ENCODE results near the gene RASEF.

Gene RASEF

GRCh38 chr9:83056911-83057310 is 6.0 kb downstream of the RASEF start:
- no peak for DNase-seq (ENCODE audit: low read depth in 4 of 4, low spot score in 1 of 4)

- no peak for DNase-seq (ENCODE audit: low read depth in 4 of 4, low spot score in 1 of 4)
These were observed 6.8 kb downstream of the RASEF start for GRCh38 chr9:83056174-83056573.

- DNase-seq (ENCODE audit: low read depth in 4 of 4, low spot score in 1 of 4): no peak
These were observed 14.8 kb downstream of the RASEF start for GRCh38 chr9:83047839-83048775.

GRCh38 chr9:83043597-83043996 is 19.3 kb downstream of the RASEF start:
- DNase-seq (ENCODE audit: low read depth in 4 of 4, low spot score in 1 of 4): no peak

- DNase-seq (ENCODE audit: low read depth in 4 of 4, low spot score in 1 of 4): no peak
These were observed 21.2 kb downstream of the RASEF start for GRCh38 chr9:83041771-83042170.

GRCh38 chr9:83039303-83039702 is 23.6 kb downstream of the RASEF start:
- no peak for DNase-seq (ENCODE audit: low read depth in 4 of 4, low spot score in 1 of 4)

GRCh38 chr9:83036043-83036442 is 26.9 kb downstream of the RASEF start:
- DNase-seq (ENCODE audit: low read depth in 4 of 4, low spot score in 1 of 4): no peak

- DNase-seq (ENCODE audit: low read depth in 4 of 4, low spot score in 1 of 4): no peak
These were observed 27.8 kb downstream of the RASEF start for GRCh38 chr9:83035143-83035542.

- DNase-seq (ENCODE audit: low read depth in 4 of 4, low spot score in 1 of 4): no peak
These were observed 28.4 kb downstream of the RASEF start for GRCh38 chr9:83034587-83034986.

GRCh38 chr9:83034026-83034425 is 28.9 kb downstream of the RASEF start:
- no peak for DNase-seq (ENCODE audit: low read depth in 4 of 4, low spot score in 1 of 4)

GRCh38 chr9:83032065-83032625 is 30.8 kb downstream of the RASEF start:
- no peak for DNase-seq (ENCODE audit: low read depth in 4 of 4, low spot score in 1 of 4)

GRCh38 chr9:83030391-83031107 is 32.4 kb downstream of the RASEF start:
- no peak for DNase-seq (ENCODE audit: low read depth in 4 of 4, low spot score in 1 of 4)

- DNase-seq (ENCODE audit: low read depth in 4 of 4, low spot score in 1 of 4): no peak
These were observed 33.3 kb downstream of the RASEF start for GRCh38 chr9:83029531-83030137.

- DNase-seq (ENCODE audit: low read depth in 4 of 4, low spot score in 1 of 4): no peak
These were observed 35.6 kb downstream of the RASEF start for GRCh38 chr9:83027153-83027891.

- no peak for DNase-seq (ENCODE audit: low read depth in 4 of 4, low spot score in 1 of 4)
These were observed 38.3 kb downstream of the RASEF start for GRCh38 chr9:83024506-83025125.

GRCh38 chr9:83023151-83023550 is 39.8 kb downstream of the RASEF start:
- no peak for DNase-seq (ENCODE audit: low read depth in 4 of 4, low spot score in 1 of 4)

- no peak for DNase-seq (ENCODE audit: low read depth in 4 of 4, low spot score in 1 of 4)
These were observed 42.1 kb downstream of the RASEF start for GRCh38 chr9:83020864-83021263.

GRCh38 chr9:83020327-83020726 is 42.6 kb downstream of the RASEF start:
- no peak for DNase-seq (ENCODE audit: low read depth in 4 of 4, low spot score in 1 of 4)

- DNase-seq (ENCODE audit: low read depth in 4 of 4, low spot score in 1 of 4): no peak
These were observed 43.7 kb downstream of the RASEF start for GRCh38 chr9:83019246-83019645.

GRCh38 chr9:83015897-83016296 is 47.0 kb downstream of the RASEF start:
- no peak for DNase-seq (ENCODE audit: low read depth in 4 of 4, low spot score in 1 of 4)

Measured in stimulated activated CD4-positive, alpha-beta T cell treated with anti-CD3 and anti-CD28 coated beads, Interleukin-1b, Interleukin-23, amount 100 ng/mL, for 24 hours (primary cell).